HG03432 (cell line): ENCODE data around the gene ARHGAP24.

Source experiments
- ATAC-seq: cut with Tn5 transposase; IDR thresholded peaks from one replicate; pipeline ENCODE4 v1.9.1; 2021; ENCODE audit warnings: mild to moderate bottlenecking, moderate library complexity; ENCODE audit not compliant: unreplicated experiment

ARHGAP24 gene

GRCh38 chr4:85769009-85769408 lies 294.1 kb downstream of the ARHGAP24 start:
- no peak for ATAC-seq

- no peak for ATAC-seq
Measured at GRCh38 chr4:85772470-85772869, 297.5 kb downstream of the ARHGAP24 start.

- ATAC-seq: no peak
Measured at GRCh38 chr4:85773372-85773771, 298.4 kb downstream of the ARHGAP24 start.

- no peak for ATAC-seq
Measured at GRCh38 chr4:85774000-85774399, 299.1 kb downstream of the ARHGAP24 start.

- no peak for ATAC-seq
Measured at GRCh38 chr4:85774489-85774888, 299.5 kb downstream of the ARHGAP24 start.

- ATAC-seq: no peak
Measured at GRCh38 chr4:85776096-85776495, 301.1 kb downstream of the ARHGAP24 start.

GRCh38 chr4:85776579-85776978 lies 301.6 kb downstream of the ARHGAP24 start:
- no peak for ATAC-seq

GRCh38 chr4:85777908-85778631 lies 303.1 kb downstream of the ARHGAP24 start:
- peak; percentile 83 for ATAC-seq

- ATAC-seq: peak; percentile 83
Measured at GRCh38 chr4:85778632-85779131, 303.7 kb downstream of the ARHGAP24 start.

- ATAC-seq: peak; percentile 32
Measured at GRCh38 chr4:85779165-85779564, 304.2 kb downstream of the ARHGAP24 start.

GRCh38 chr4:85780664-85781063 lies 305.7 kb downstream of the ARHGAP24 start:
- peak; percentile 45 for ATAC-seq

- peak; percentile 26 for ATAC-seq
Measured at GRCh38 chr4:85783483-85783882, 308.5 kb downstream of the ARHGAP24 start.

- ATAC-seq: no peak
Measured at GRCh38 chr4:85783900-85784299, 308.9 kb downstream of the ARHGAP24 start.

- ATAC-seq: no peak
Measured at GRCh38 chr4:85784348-85784747, 309.4 kb downstream of the ARHGAP24 start.

- ATAC-seq: peak; percentile 46
Measured at GRCh38 chr4:85784947-85785346, 310.0 kb downstream of the ARHGAP24 start.

GRCh38 chr4:85787133-85787532 lies 312.2 kb downstream of the ARHGAP24 start:
- ATAC-seq: no peak

- no peak for ATAC-seq
Measured at GRCh38 chr4:85788604-85789003, 313.7 kb downstream of the ARHGAP24 start.

GRCh38 chr4:85789241-85789640 lies 314.3 kb downstream of the ARHGAP24 start:
- ATAC-seq: no peak

GRCh38 chr4:85790582-85790981 lies 315.6 kb downstream of the ARHGAP24 start:
- ATAC-seq: no peak

- no peak for ATAC-seq
Measured at GRCh38 chr4:85792376-85793232, 317.7 kb downstream of the ARHGAP24 start.

- no peak for ATAC-seq
Measured at GRCh38 chr4:85793233-85793585, 318.3 kb downstream of the ARHGAP24 start.
